Measurements from ENCODE around the gene RNF223.
"Not testable (repeated sequence)": the region's sequence is repeated elsewhere in the genome, so short reads cannot be mapped to it uniquely, and the experiment has no call there.

Gene RNF223

GRCh38 chr1:1033731-1034438 lies 40.2 kb downstream of the RNF223 start:
- intact Hi-C loops (cut with DNase I): loop anchor here (2.0 kb wide), 1 partner anchor 15 kb away; no protein-coding TSS in a partner anchor
- no peak for DNase-seq

GRCh38 chr1:1033009-1033587 lies 41.0 kb downstream of the RNF223 start:
- intact Hi-C loops (cut with DNase I): loop anchor here (2.0 kb wide), 1 partner anchor 14 kb away; no protein-coding TSS in a partner anchor

GRCh38 chr1:1032424-1032823 lies 41.7 kb downstream of the RNF223 start:
- DNase-seq: peak in 8 of 10 donors; percentile 45 to 94 (median 62)
- intact Hi-C loops (cut with DNase I): loop anchor here (2.0 kb wide), 1 partner anchor 14 kb away; no protein-coding TSS in a partner anchor

More at GRCh38 chr1:1033009-1033587, 41.0 kb downstream of the RNF223 start:
- DNase-seq: peak; percentile 76 to 99 (median 90)

- intact Hi-C loops (cut with DNase I): loop anchor here (2.0 kb wide), 1 partner anchor 13 kb away; no protein-coding TSS in a partner anchor
- DNase-seq: no peak
Measured at GRCh38 chr1:1031659-1032235, 42.4 kb downstream of the RNF223 start.

- DNase-seq; intact Hi-C loops (cut with DNase I): not testable (repeated sequence)
Measured at GRCh38 chr1:1030867-1031658, 43.0 kb downstream of the RNF223 start.

DNA sequence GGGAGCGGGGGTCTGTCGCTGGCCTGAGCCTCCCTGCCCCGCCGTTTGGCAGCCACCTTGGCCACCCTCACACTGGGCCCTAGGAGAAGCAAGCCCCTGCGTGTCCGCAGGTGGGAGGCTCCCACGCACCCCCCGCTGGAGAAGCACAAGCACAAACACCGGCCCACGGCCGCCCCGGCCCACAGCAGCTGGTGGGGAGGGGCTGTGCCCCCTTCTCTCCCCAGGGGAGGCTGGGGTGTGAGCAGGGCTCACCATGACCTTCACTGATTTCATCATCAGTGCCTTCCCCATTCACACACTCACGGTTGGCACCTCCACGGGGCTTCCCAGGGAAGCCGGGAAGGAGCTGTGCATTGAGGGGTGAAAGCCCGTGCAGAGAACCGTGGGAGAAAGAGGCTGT lies 46.3 kb downstream of the RNF223 start:
- intact Hi-C loops (cut with DNase I): no loop called here
- no peak for DNase-seq

GRCh38 chr1:1026599-1027413 lies 47.3 kb downstream of the RNF223 start:
- intact Hi-C loops (cut with DNase I): no loop called here
- DNase-seq: no peak

DNA sequence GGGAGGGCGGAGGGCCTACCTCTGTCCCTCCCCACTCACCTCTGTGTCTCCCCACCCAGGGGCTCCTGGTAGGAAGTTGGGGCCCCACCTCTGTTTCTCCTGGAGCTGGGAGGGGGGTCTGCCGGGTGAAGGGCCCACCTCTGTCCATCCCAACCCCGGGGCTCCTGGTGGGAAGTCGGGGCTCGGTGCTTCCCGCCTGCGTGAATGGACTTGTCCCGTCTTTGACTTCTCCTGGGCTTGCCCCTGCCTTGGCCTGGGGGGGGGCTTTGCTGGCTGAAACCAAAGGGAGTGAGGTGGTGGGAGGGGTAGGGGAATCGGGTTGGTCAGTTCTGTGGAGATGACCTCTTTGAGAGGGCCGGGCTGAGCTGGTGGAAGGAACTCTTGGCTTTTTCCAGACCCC lies 48.4 kb downstream of the RNF223 start:
- intact Hi-C loops (cut with DNase I): no loop called here
- no peak for DNase-seq

- DNase-seq: peak in 2 of 10 donors; percentile 39 to 70
- intact Hi-C loops (cut with DNase I): no loop called here
Measured at GRCh38 chr1:1024771-1025699, 49.1 kb downstream of the RNF223 start.

- intact Hi-C loops (cut with DNase I): no loop called here
- no peak for DNase-seq
Measured at GRCh38 chr1:1024149-1024770, 49.8 kb downstream of the RNF223 start.

DNA sequence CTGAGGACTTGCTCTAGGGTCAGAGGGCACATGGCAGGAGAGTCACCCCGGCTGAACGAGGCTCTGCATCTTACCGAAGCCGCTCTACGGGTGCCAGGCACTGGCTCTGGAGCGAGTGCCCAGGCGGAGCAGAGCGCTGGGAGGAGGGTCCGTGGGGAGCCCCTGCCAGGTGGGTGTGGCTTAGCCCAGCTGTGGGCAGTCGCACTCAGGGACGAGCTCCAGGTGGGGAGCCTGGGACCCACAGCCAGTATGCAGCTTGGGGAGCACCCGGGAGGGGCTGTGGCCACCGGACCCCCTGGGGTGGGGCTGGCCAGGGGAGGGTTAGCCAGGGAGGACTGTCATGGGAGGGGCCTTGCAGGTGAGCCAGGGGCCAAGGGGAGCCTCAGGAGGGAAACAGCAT lies 50.4 kb downstream of the RNF223 start:
- intact Hi-C loops (cut with DNase I): no loop called here
- no peak for DNase-seq

DNA sequence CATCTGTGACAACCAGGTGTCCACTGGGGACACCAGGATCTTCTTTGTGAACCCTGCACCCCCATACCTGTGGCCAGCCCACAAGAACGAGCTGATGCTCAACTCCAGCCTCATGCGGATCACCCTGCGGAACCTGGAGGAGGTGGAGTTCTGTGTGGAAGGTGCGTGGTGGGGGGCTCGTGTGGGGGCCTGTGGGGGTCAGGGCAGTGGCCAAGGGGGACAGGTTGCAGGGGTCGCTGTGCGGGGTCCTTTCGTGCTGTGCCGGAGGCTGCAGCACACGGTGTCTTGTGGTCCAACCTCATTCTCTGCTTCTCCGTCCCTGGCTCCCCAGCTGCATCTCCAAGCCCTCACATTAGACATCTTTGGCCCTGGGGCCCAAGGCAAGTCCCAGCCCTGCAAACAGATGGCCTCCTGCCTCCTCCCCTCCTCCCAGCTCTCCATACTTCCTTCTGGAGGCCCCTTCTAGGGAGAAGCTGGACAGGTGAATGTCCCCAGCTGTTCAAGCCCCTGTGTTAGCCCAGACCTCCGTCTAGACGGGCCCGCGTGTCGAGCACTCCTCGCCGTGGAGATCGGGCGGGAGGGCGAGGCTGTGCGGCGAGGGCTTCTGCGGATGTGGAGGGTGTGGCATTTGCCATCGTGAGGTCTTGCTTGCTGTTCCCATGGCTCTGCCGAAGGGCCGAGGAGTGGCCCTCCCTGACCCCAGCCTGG lies 51.6 kb downstream of the RNF223 start:
- no peak for DNase-seq
- intact Hi-C loops (cut with DNase I): no loop called here

DNA sequence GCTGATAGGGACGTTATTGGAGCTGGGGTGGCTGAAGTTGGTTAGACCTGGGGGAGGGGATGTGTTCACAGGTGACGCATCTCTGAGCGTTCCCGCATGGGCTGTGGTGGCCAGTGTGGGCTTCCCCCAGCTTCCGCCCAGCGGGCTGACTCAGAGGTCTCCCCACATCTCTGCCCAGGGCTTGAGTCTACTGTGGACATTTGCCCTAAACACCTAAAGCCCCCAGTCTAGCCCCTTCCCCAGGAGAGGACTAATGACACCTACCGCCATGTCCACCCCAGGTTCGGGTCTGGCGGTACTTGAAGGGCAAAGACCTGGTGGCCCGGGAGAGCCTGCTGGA lies 52.2 kb downstream of the RNF223 start:
- intact Hi-C loops (cut with DNase I): no loop called here
- DNase-seq: no peak

DNA sequence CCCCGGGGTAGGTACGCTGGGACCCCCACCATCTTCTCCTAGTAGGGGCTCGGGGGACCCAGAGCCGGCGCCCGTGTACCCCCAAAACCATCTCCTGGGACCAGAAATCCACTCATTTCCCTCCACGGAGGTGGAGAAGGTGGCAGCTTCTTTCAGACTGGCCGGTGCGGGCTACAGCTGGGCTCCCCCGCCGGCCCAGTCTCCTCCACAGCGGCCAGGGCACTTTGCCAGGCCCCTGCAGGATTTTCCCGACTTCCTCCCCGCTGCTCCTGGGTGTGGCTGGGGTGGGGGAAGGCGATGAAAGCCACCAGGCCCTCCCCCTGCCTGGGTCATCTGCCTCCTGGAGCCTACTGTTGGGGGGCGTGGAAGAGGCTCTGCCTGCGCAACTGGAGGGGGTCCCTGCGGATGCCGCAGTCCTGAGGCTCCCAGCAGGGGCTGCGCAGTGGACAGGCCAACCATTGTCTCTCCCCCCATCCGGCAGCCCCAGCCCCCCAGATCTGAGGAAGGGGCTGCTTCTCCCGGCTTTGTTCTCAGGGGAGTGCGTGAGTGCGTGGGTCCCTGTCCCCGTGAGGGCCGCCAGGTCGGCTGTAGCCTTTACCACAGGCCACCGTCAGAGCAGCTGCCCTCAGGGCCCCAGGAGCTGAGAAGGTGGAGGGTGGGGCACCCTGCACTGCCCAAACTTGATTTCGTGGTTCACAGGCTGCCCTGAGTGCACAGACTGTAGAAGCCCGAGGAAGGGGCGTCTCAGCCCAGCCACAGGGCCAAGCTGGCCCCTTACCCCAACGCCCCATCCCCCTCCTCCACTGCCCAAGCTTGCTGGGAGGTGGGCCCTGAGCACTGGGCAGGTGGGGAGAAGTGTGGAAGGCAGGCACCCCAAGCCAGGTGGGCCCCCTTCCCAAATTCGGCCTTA lies 52.8 kb downstream of the RNF223 start:
- no peak for DNase-seq
- intact Hi-C loops (cut with DNase I): no loop called here

All from posterior cingulate gyrus (tissue), 11 donors.